Stimulated activated CD8-positive, alpha-beta memory T cell treated with anti-CD3 and anti-CD28 coated beads, Interleukin-12 subunit alpha, Interleukin-12 subunit beta, amount 100 ng/mL, for 1 hour (primary cell): ENCODE measurements around the gene THSD4.
"Not testable (repeated sequence)": the region's sequence is repeated elsewhere in the genome, so short reads cannot be mapped to it uniquely, and the experiment has no call there.

Experiments
- DNase-seq: peaks from one replicate; pipeline ENCODE4 v3.0.0-alpha.2; 2020; ENCODE audit warnings: low read depth

THSD4 gene

DNA sequence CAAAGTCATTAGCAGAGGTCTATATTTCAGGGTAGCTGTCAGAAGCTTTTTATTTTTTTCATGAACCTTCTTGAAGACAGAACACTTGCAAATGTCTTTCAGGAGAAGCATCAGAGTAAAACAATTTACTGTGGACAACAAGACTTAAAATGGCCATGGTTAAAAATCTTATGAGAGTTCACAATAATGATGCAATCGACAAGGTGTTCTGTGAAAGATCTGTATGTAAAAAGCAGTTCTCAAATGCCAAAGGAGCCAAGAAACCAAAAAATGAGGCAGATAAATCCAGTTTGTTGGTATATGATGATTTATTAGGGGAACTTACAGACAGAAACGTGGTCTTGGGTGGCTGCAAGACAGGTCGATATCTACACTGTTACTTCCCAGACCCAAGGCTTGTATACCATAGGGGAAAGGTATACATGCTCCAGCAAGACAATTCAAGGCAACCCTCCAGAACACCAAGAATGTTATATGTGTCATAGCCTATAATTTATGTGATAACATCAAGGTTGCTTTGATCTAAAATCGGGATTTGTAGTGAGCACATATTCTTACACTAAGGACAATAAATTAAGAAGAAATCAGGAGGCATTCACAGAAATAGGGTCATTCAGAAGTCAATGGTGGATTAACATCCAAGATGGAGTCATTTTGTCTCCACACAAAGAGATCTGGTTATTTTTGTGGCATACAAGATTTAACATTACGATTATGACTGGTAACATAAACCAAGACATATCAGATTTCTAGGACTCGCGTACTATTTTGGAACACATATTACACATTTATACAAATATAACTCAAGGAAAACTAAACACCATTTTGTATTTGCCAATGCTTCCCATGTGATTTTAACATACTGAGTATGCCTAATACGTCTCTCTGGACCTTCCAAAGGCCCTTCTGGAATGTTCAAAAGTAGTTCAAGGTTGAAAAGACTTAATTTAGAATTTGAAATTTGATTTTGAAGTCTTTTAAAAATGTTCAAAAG is 316.4 kb downstream of the THSD4 start:
- DNase-seq, result no peak

DNA sequence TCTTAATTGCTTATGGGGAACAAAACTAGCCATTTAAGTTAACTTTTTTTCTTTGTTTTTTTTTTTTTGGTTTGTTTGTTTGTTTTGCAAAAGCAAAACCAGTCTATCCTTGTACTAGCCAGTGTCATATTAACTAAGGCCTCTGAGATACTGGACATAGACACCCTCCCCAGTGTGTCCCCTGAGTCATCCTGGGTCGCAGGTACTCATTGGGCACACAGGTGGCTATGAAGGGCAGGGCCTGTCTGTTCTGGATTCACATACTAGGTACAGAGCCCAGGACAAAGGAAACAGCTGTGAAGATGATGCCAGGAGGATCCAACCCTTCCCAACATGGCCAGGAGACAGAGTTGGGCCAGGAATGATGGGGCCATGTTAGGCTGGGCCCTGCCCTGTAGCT is 318.1 kb downstream of the THSD4 start:
- DNase-seq, result no peak

DNA sequence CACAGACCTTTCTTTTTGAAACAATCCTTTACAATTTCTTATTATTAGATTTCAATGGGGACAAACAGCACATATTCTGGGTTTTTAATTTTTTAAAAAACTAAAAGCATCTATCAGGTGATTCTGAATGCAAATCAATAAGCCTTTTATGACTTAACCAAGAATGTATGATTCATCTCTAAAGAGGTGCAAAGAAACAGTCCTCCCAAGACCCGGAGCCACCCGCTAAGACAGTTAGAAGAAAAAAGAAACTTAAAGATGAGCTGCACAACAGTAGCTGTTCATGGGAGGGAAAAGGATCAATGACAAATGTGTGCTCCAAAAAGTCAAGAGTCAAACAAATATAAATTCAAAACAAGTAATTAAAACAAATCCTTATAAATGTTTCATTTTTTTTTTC is 319.5 kb downstream of the THSD4 start:
- no peak for DNase-seq

DNA sequence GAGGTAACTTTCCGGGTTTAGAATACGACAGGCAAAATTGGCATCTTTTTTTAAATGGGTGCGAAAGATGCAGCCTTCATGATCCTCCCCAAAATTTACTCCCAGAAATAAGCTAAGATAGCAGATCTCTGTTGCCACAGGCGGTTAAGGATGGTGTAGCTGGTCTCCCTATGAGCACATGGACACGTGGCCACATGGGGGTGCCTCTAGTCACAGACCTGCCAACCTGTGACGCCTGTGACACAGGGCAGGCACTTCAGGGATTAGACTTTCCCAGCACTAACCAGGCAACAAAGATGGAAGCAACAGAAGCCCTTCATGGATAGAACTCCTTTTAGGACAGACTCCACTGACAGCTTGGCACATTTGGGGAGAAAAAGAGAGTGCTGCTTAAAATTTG is 320.3 kb downstream of the THSD4 start:
- DNase-seq, result no peak

DNA sequence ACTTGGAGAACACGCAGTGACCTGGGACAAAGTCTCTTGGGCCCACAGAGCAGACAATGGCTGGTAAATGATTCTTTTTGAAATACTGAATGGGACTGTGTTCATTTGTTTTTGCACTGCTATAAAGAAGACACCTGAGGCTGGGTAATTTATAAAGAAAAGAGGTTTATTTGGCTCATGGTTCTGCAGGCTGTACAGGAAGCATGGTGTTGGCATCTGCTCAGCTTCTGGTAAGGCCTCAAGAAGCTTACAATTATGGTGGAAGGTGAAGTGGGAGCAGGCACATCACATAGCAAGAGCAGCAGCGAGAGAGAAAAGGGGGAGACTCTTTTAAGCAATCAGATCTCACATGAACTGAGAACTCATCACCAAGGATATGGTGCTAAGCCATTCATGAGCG is 321.6 kb downstream of the THSD4 start:
- no peak for DNase-seq

DNA sequence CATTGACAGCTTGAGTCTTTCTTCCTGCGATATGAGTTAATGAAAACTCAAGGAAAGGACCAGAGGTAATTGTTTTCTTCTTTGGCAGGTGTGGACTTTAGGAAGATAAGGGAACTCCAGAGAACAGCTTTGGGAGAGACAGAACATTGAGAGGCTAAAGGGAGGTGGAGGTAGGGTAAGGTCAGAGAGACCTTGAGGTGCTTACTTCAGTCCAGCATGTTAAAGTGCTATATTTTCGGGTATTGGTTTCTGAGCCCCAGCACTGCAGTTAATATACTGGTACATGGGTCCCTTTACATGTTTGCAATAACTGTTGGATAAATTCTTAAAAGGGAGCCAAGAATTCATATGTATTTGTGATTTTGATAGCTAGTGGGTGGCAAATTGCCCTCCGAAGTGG is 322.1 kb downstream of the THSD4 start:
- no peak for DNase-seq

DNA sequence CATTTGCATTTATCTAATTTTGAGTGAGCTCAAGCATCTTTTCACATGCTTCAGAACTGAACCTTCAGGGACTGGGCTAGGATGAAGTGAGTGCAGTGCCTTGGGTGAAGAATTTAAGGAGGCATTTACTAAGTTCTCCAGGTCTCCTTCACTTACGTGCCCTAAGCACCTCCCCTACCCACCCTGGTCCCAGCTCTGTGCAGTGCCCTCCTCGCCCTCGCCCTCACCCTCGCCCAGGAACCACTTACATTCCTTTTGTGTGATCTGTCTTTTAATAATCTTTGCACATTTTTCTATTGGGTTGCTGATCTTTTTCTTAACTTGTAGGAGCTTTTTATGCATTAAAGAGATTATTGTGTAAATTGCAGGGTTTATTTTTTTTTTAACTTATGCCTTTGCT is 322.6 kb downstream of the THSD4 start:
- no peak for DNase-seq

DNA sequence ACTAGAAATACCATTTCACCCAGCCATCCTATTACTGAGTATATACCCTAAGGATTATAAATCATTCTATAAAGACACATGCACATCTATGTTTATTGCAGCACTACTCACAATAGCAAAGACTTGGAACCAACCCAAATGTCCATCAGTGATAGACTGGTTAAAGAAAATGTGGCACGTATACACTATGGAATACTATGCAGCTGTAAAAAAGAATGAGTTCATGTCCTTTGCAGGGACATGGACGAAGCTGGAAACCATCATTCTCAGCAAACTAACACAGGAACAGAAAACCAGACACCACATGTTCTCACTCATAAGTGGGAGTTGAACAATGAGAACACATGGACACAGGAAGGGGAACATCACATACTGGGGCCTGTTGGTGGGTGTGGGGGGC is 324.2 kb downstream of the THSD4 start:
- DNase-seq, result not testable (repeated sequence)

DNA sequence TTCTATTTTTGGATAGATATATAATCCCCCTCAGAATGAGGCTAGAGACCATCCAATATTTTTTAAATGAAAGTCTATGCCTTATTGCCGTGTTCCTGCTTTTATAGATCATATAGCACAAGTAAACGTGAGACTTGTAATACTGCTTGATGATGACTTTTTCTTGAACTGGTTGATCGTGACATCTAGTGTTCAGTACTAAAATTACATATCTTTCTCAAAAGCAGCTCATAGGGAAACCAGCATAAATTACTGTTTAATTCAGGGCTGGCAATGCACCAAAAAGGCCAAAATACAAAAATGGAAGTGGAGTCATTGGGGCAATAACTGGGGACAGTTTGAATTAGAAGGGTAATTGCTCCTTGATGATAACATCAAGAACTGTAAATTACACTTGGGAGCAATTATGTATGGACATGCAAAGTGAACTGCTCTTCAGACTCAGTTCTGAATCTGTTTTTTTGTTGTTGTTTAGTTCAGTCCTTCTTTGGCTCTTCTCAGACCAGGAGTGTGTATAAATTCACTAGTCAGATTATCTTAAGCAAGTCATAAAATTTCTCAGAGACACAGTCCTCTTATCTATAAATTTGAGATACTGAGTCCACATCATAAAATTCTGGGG is 325.3 kb downstream of the THSD4 start:
- no peak for DNase-seq

DNA sequence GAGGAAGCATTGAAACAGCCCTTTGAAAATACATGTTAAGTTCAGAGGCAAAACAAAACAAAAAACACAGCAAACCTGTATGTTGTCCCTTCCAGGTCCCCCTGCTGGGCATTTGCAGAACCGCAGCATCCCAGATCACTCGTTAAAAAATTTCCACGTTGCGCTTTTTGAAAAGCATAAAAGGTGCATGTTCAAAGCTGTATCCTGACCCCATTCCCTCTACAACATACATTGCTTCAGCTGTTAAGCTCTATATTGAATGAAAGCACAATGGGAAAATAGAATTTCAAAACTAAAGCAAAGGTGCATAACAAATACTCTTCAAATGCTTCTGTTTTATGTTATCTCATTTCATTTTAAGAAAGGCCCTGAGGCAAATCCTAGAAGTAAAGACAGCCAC is 328.3 kb downstream of the THSD4 start:
- DNase-seq, result no peak

DNA sequence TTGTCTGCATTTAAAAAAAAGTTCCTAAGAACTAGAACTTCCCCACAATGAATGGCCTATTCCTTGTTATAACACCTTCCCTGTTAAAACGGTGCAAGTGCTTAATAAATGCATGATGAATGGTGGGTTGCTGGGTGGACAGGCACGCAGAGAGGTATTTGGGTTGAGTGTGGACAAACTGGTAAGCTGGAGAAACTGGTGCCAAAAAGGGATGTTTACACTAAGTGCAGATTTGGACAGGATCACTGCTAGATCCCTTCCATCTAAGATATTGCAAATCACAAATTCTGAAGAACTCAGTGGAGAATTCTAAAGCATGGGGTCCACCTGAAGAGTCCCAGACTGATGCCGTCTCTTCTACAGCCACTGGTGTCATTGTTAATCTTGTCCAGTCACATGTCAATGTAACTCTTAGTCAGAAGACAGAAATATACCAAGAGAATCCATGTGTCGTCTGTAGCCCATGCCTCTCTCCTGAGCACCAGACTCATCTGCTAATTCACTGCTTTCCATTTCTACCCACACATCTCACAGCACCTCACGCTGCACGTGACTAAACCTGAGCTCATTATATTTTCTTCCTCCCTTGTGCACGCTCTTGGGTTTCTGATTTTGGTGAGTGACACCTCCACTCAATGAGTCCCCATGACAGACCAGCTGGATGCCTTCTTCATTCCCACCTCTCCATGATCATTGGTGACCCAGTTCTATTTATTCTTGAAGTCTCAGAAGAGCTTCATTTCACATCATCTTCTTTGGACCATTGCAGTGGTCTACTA is 328.9 kb downstream of the THSD4 start:
- no peak for DNase-seq

DNA sequence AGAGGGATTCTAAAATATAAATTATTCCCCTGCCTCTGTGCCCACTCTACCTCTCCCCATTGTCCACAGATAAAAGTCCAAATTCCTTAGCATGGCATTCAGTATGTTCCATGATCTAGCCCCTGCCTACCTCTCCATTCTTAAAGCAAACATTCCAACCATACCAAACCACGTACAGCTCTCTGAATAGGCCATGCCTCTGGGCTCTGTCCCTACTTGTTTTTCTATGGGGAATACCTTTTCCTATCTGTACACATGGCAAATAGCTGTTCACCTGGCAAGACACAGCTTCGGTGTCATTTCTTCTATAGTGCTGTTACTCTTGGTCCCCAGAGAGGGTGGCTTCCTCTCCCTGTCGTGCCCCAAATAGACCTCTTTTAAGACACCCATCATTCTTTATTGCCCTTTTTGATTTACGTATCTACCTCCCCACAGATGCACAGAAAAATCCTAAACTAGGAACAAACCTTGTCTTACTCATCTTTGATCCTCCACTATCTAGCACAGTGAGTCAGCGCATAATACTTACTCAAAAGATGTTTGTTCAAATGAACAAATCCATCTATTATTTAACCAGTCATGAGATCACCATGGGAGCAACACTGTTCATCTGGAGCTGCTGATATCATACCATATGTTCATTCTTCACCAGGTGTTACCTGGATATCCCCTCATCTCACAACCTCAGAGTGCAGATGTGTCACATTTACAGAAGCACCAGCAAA is 329.8 kb downstream of the THSD4 start:
- DNase-seq, result no peak

DNA sequence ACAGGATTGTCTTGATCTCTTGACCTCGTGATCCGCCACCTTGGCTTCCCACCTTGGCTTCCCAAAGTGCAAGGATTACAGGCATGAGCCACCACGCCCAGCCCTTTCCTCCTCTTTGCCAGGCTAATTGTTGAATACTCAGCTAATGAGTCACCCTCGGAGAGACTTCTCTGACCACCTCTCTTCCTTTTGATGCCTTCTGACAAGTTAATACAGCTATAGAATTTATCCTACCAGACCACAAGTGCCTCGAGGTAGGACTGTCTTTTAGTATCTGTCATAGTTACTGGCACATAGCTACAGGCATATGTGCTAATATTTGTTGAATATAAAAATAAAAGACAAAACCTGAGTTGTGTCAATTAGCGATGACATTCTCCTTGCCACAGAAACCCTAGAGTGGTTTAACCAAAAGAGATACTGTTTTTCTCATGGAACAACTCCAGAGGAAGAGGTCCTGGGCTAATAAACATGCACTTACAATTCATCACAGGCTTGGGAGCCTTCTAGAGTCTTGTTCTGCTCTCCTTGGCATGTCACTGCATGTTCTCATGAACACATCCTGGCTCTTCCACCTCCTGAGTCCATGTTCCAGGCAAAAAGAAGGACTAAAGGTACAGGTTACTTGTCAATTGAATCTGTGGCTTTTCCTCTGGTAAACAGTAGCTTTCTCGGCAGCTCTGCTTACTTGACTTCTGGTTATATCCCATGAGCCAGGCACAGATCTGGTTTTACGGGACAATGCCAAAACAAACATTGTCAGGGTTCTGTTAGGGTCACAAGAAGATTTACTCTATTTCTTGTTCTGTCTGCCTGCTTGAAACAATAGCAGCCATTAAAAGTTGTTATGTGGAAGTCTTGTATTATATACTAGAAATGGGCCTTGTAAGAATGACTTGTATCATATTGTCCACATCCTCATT is 332.3 kb downstream of the THSD4 start:
- no peak for DNase-seq

DNA sequence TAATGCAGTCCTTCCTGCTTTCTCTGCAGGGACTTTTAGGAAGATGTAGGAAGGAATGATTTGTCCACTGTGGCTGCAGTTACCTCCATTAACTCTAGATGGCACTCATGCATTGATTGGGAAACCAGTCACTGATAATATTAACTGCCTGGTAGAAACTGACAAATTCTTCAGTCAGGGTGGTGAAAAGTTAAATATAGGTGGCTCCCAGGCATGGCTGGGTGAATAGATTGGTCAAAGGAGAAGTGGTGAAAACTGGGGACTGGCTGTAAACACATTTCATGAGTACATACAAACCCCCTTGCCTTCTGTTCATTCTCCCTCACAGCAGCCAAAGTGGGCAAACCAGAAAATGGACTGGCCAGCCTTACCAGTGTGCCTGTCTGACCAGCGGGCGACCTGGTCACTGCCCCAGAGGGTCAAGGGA is 333.4 kb downstream of the THSD4 start:
- no peak for DNase-seq

DNA sequence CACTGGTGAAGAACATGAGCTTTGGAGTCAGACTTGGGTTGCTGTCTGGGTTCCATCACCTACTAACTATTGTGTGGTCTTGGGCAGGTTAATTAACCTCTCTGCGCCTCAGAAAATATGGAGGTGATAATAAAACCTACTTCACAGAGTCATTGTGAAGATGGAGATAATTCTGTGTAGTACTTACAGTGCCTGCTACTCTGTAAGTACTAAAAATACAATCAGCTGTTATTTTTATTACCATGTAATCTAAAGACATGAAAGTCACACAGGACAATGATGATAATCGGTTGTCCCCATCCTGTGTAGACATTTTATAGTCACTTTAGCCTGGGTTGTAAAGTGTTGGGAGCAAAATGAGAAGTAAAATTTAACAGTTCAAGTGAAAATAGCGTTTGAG is 334.1 kb downstream of the THSD4 start:
- DNase-seq, result no peak

DNA sequence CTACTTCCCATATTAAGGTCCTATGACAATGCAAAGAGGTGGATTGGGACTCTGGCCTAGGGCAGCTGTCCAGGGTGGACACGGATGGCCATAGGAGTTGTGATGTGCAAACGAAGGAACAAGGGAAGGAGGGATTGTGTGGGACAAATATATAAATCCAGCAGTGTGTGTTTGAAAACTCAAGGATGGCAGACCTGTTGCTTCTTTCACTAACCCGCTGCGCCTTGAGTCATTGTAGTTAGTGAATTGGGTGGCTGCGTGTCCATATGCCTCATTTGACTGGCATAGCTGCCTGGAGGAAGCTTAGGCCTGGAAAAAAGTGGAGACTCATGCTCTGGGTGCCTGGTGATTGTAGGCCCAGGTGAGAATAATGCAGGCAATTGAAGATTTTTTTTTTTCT is 334.7 kb downstream of the THSD4 start:
- DNase-seq, result no peak

DNA sequence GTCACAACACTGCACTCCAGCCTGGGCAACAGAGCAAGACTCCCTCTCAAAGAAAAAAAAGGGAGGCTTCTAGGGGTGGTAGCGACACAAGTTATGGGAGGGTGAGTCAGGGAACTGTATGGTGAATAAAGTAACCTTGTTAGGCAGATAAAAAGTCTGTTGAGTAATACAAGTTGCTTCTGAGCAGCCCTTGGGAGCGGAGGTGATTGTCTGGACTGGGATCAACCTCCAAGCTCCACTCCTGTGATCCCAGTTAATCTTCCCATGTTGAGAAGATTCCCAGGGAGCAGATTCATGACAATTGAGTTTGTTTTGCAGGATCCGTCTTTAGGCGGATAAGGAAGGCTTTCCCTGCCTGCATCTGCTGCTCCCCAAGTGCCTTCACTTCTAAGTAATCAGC is 335.9 kb downstream of the THSD4 start:
- no peak for DNase-seq

DNA sequence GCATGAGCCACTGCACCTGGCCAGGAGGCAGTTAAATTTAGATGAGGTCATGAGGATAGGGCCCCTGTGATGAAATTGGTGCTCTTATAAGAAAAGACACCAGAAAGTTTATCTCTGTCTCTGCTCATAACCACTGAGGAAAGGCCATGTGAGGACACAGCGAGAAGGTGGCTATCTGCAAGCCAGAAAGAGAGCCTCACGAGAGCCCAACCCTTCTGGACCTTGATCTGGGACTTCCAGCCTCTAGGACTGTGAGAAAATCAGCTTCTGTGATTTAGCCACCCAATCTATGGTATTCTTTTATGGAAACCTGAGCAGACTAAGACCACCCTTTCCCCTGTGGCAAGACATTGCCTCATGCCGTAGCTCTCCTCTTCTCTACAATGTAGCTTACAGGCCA is 337.6 kb downstream of the THSD4 start:
- DNase-seq, result no peak

DNA sequence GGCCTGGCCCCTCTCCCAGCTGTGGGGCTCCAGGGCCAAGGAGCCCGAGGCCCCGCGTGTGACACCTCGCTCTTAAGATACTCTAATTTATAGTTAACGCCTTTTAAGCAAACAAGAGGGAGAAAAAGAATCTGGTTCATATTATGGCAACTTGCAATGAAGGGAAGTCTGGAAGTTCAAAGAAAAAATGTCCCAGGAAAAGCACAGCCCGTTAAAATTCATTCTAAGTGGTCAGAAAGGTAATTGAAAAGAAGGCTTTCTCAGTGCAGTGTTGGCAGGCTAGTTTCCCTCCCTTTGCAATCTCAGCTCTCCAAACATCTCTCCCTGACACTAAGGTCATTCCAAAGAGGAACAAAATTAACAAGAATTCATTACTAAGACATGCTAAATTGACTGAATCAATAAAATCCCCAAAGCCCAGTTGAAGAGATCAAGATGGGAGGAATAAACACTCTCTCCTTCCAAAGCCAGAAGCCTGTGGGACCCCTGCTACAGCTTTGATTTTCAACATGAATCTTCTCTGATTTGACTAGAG is 339.3 kb downstream of the THSD4 start:
- no peak for DNase-seq

DNA sequence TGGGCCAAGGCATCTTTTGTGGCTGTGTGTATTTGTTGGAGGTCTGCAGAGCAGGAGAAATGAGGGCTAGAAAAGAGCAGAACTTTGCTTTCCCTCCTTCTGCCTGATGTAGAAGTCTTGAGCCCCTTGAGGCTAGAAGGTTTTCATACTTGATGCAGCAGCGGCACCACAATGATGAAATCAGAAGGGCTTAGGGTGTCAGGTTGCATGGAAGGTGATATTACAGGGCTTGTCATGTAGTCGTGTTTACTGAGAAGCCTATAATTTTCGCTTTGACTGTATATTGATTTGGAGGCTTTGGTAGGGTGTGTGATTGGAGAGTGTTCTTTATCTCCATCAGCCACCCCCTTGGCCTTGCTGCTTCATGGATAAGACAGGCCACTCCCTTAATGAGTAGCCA is 339.8 kb downstream of the THSD4 start:
- DNase-seq, result no peak

DNA sequence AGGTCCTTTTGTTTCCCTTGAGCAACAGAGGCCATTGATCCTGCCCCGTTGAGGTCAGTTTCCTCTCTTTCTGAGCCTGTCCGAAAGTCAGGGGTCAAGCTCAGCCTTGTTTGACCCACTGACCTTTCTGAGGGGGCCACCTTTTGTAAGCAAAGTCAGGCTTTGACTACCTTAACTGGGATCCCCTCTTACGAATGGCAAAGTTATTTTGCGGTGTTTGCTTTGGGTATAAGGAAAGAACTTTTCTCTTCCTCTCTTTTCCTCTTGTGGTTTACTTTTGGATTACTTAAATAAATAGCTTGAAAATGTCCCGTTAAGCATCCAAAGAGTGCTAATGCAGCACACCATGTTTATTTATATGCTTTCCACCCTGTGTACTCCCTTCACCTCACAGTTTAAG is 340.6 kb downstream of the THSD4 start:
- no peak for DNase-seq
